G401.6 (cell line): ENCODE results near the gene NAA15.
"Not testable (repeated sequence)": the region's sequence is repeated elsewhere in the genome, so short reads cannot be mapped to it uniquely, and the experiment has no call there.

Source experiments
- FAIRE-seq: peaks from 2 replicates; lab custom pipeline; 2012; peaks lifted over from hg19 to GRCh38; lab: Jason Lieb, UNC

Gene NAA15

GRCh38 chr4:139367421-139368090, 66.3 kb downstream of the NAA15 start:
- no peak for FAIRE-seq

DNA sequence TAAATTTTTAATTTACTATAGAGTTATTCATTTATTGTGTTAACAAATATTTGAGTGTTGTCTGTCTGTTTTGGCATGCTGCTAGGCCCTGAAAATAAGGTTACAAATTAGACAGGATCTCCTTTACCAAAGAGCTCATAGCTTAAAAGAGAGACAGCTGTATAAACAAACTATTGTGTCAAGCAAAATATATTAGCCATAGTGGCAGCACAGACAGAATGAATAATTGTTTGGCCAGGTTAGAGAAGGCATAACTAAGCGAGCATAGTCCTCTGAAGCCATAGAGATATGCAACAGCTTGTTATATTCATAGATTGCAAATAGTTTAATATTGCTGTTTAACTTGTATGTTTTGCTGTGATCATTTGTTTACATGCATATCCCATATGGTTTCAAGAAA, 67.7 kb downstream of the NAA15 start:
- FAIRE-seq = no peak

GRCh38 chr4:139374251-139374650, 72.9 kb downstream of the NAA15 start:
- no peak for FAIRE-seq

- FAIRE-seq = no peak
These were observed 85.1 kb downstream of the NAA15 start for GRCh38 chr4:139386421-139386820.

DNA sequence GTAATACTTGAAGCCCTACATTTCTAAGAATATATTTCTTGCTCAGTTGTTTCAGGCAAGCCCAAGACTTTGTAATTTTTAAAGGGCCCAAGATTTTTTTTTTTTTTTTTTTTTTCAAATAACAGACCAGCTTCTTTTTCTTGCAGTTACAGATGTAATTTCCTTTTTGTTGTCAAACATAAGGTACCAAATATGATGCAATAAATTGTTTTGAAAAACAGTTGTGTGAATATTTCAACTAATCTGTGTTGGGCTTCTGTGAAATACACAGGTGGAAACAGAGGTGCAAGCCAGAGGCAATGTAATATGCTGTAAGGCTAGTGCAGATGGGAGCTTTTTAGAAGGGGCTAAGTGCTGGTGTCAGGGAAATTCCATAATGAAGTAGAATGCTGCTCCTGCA, 87.8 kb downstream of the NAA15 start:
- peak; percentile 36 for FAIRE-seq

DNA sequence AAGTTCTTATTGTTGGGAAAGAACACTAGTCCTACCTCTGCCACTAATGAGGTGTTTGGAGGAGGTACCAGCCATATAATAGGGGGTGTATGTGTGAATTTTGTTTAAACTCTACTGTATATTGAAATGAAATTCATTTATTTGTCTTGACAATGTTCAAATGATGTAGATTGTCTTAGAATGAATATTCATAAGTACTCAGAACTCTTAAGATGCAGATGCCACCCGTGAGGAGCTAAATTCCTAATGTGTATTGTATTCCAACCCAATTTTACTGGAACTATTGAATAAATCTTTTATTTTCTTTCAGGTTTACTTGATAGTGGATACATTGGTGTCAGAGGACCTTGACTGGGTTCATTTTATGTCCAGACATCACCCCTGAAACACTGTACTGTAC, 88.7 kb downstream of the NAA15 start:
- no peak for FAIRE-seq

- no peak for FAIRE-seq
These were observed 90.4 kb downstream of the NAA15 start for GRCh38 chr4:139391731-139392130.

- FAIRE-seq = peak; percentile 23
These were observed 91.5 kb downstream of the NAA15 start for GRCh38 chr4:139392797-139393196.

- FAIRE-seq = no peak
These were observed 100.1 kb downstream of the NAA15 start for GRCh38 chr4:139401368-139401767.

GRCh38 chr4:139402436-139402835, 101.1 kb downstream of the NAA15 start:
- no peak for FAIRE-seq

DNA sequence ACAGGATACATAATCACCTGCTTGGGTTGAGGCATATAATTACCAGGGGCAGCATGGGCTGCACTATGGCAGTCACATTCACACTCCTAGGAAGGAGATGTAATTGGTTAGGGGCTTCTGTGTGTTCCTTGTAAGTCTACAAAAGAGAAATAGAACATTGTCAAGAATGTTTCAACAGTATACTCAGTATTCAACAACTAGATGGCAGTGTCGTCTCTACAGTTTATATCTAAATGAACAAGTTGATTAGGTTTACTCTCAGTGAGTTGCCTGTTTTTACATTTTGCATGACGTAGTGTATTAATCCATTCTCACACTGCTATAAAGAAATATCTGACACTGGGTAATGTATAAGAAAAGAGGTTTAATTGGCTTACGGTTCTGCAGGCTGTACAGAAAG, 102.2 kb downstream of the NAA15 start:
- no peak for FAIRE-seq

GRCh38 chr4:139410312-139410711, 109.0 kb downstream of the NAA15 start:
- no peak for FAIRE-seq

DNA sequence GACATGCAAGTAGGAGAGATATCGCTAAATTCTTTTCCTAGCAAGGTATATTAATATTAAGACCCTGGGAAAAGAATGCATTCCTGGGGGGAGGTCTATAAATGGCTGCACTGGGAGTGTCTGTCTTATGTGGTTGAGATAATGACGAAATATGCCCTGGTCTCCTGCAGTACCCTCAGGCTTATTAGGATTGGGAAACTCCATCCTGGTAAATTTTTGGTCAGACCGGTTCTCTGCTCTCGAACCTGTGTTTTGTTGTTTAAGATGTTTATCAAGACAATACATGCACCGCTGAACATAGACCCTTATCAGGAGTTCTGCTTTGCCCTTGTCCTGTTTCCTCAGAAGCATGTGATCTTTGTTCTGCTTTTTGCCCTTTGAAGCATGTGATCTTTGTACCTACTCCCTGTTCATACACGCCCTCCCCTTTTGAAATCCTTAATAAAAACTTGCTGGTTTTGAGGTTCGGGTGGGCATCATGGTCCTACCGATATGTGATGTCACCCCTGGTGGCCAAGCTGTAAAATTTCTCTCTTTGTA, 113.4 kb downstream of the NAA15 start:
- not testable (repeated sequence) for FAIRE-seq

- FAIRE-seq = peak; percentile 95
These were observed 114.9 kb downstream of the NAA15 start for GRCh38 chr4:139416073-139416673.

- FAIRE-seq = no peak
These were observed 118.1 kb downstream of the NAA15 start for GRCh38 chr4:139419388-139419914.

GRCh38 chr4:139420652-139421051, 119.3 kb downstream of the NAA15 start:
- FAIRE-seq = peak; percentile 13

- FAIRE-seq = no peak
These were observed 134.8 kb downstream of the NAA15 start for GRCh38 chr4:139436122-139436521.

GRCh38 chr4:139438141-139438540, 136.8 kb downstream of the NAA15 start:
- no peak for FAIRE-seq

GRCh38 chr4:139441029-139441428, 139.7 kb downstream of the NAA15 start:
- no peak for FAIRE-seq

DNA sequence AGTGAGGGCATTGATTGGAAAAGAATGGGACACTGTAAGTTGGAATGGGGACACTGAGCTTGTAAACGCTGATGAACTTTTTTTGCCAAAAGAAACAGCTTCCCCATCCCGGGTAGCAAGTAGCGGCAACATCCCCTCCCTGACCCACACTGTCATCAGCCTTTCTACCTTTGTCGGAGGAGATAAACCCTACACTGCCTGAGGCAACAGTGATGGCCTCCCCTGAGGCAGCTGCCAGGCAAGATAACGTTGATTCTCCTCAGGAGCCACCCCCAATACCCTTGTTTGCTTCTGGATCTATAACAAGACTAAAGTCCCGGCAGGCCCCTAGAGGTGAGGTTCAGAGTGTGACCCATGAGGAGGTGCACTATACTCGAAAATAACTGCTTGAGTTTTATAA, 142.4 kb downstream of the NAA15 start:
- FAIRE-seq = no peak

DNA sequence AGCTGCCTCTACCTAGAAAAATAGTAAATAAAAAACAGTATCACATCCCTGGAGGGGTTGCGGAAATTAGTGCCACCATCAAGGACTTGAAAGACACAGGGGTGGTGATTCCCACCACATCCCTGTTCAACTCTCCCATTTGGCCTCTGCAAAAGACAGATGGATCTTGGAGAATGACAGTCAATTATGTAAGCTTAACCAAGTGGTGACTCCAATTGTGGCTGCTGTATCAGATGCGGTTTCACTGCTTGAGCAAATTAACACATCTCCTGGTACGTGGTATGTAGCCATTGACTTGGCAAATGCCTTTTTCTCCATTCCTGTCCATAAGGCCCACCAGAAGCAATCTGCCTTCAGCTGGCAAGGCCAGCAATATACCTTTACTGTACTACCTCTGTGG, 143.6 kb downstream of the NAA15 start:
- not testable (repeated sequence) for FAIRE-seq

- not testable (repeated sequence) for FAIRE-seq
These were observed 145.8 kb downstream of the NAA15 start for GRCh38 chr4:139447078-139447477.

- no peak for FAIRE-seq
These were observed 149.3 kb downstream of the NAA15 start for GRCh38 chr4:139450586-139450985.

GRCh38 chr4:139451997-139452396, 150.7 kb downstream of the NAA15 start:
- no peak for FAIRE-seq
